Common myeloid progenitor, CD34-positive (primary cell): ENCODE results near the gene MS4A2.
"Not testable (repeated sequence)": the region's sequence is repeated elsewhere in the genome, so short reads cannot be mapped to it uniquely, and the experiment has no call there.

Source experiments
- CTCF ChIA-PET: fragments of 350-600 bp; sonication (Branson Sonifier 250); formaldehyde crosslinking; loops from one replicate; lab custom pipeline; 2021; ENCODE audit warnings: antibody characterized with exemption; lab: Charles Lee
- POLR2A ChIA-PET: fragments of 350-600 bp; sonication (Branson Sonifier 250); formaldehyde crosslinking; loops from one replicate; lab custom pipeline; 2021; ENCODE audit warnings: antibody characterized with exemption; lab: Charles Lee
- DNase-seq, 3 donors: peaks; one replicate each; pipeline versions ENCODE4 v3.0.0 to v3.0.0-alpha.2; 2013
- H3K27ac ChIP-seq, 2 experiments: 1 replicate in 1 of 2; 2 replicates in 1 of 2; pipeline ENCODE4 v1.7.0; 2013; ENCODE audit warnings: inconsistent platforms in 2 of 2, low read length in 2 of 2, mild to moderate bottlenecking in 2 of 2, low read depth in 1 of 2, moderate library complexity in 1 of 2; ENCODE audit not compliant: severe bottlenecking in 2 of 2, insufficient read depth in 1 of 2, poor library complexity in 1 of 2
- H3K27me3 ChIP-seq, 5 experiments: replicated peaks in 2 of 5; 1 replicate in 3 of 5; 2 replicates in 2 of 5; pipeline versions ENCODE4 v1.6.1 to v1.7.0; 2013; ENCODE audit warnings: low read length in 4 of 5, mild to moderate bottlenecking in 2 of 5, moderate library complexity in 2 of 5, inconsistent platforms in 1 of 5; ENCODE audit not compliant: insufficient read depth in 5 of 5, control insufficient read depth in 4 of 5
- H3K36me3 ChIP-seq, 4 experiments: 1 replicate in 2 of 4; 2 replicates in 2 of 4; pipeline versions ENCODE4 v1.6.1 to v1.7.0; 2013; ENCODE audit warnings: low read length in 3 of 4, control low read depth in 1 of 4, mild to moderate bottlenecking in 1 of 4; ENCODE audit not compliant: control insufficient read depth in 4 of 4, insufficient read depth in 4 of 4
- H3K4me1 ChIP-seq, 4 experiments: 1 replicate in 3 of 4; 2 replicates in 1 of 4; pipeline versions ENCODE4 v1.6.1 to v1.7.1; 2013; ENCODE audit warnings: low read length in 3 of 4, mild to moderate bottlenecking in 3 of 4, control low read depth in 1 of 4, inconsistent platforms in 1 of 4, moderate library complexity in 1 of 4; ENCODE audit not compliant: control insufficient read depth in 4 of 4, insufficient read depth in 4 of 4; ENCODE audit errors: control extremely low read depth in 1 of 4
- H3K4me3 ChIP-seq, 7 experiments: 1 replicate in 4 of 7; 2 replicates in 3 of 7; pipeline versions ENCODE4 v1.5.1 to v1.7.0; 2013; ENCODE audit warnings: mild to moderate bottlenecking in 7 of 7, low read length in 6 of 7, moderate library complexity in 6 of 7, inconsistent platforms in 2 of 7, low read depth in 2 of 7, control low read depth in 1 of 7; ENCODE audit not compliant: insufficient read depth in 4 of 7, control insufficient read depth in 1 of 7; ENCODE audit errors: extremely low read depth in 1 of 7
- H3K9me3 ChIP-seq, 5 experiments: 1 replicate in 4 of 5; 2 replicates in 1 of 5; pipeline versions ENCODE4 v1.6.1 to v1.7.1; 2013; ENCODE audit warnings: low read length in 4 of 5, mild to moderate bottlenecking in 2 of 5, inconsistent platforms in 1 of 5, low read depth in 1 of 5, moderate library complexity in 1 of 5; ENCODE audit not compliant: control insufficient read depth in 4 of 5, insufficient read depth in 2 of 5; ENCODE audit errors: control extremely low read depth in 1 of 5
- WGBS: methylation state at CpG from one replicate; pipeline ENCODE4 v1.1.5; 2013; ENCODE audit not compliant: insufficient coverage; 5-methylcytosine and 5-hydroxymethylcytosine counted together

MS4A2 gene

GRCh38 chr11:60100516-60100915 lies 12.1 kb downstream of the MS4A2 start:
- Histone ChIP-seq H3K9me3 (no peaks in the 10 kb centered on the region), H3K27ac (peak overlapping the region in 1 of 2 experiments; percentile 9), H3K27me3 (no peaks in the 10 kb centered on the region), H3K4me1 (peaks cover 0 to 26% (median 8%) of the 10 kb centered on the region in 4 experiments), H3K36me3 (no peaks in the 10 kb centered on the region), H3K4me3 (peak overlapping the region in 1 of 7 experiments; percentile 41)
- no CpG with 5 or more reads among the region's 1 CpG for WGBS
- CTCF ChIA-PET, result no interaction called here
- POLR2A ChIA-PET, result no interaction called here
- peak; percentile 31 to 64 (median 40) for DNase-seq

- H3K9me3 ChIP-seq, H3K27me3 ChIP-seq, CTCF ChIA-PET, H3K36me3 ChIP-seq, POLR2A ChIA-PET: not testable (repeated sequence)
- peak overlapping the region in 2 of 7 experiments; percentile 28 to 39 for H3K4me3 ChIP-seq
- WGBS, result 27% methylated on average over 5 of the region's 11 CpGs
- peak in 2 of 3 donors; percentile 16 to 49 for DNase-seq
- peak overlapping the region in 1 of 2 experiments; percentile 54 for H3K27ac ChIP-seq
- H3K4me1 ChIP-seq, result peaks cover 0 to 26% (median 8%) of the 10 kb centered on the region in 4 experiments
Measured at GRCh38 chr11:60101368-60101767, 12.9 kb downstream of the MS4A2 start.

GRCh38 chr11:60104471-60105115 lies 16.1 kb downstream of the MS4A2 start:
- H3K27me3 ChIP-seq, H3K9me3 ChIP-seq, H3K27ac ChIP-seq, H3K36me3 ChIP-seq, H3K4me3 ChIP-seq: not testable (repeated sequence)
- POLR2A ChIA-PET, result interaction anchor here (0.6 kb wide), 1 partner anchor 11 kb away, joined by 6 read pairs; no protein-coding TSS in a partner anchor
- WGBS, result 70% methylated on average over 5 of the region's 8 CpGs
- peak in 2 of 3 donors; percentile 56 to 70 for DNase-seq
- CTCF ChIA-PET, result interaction anchor here (1.2 kb wide), 1 partner anchor 77 kb away, joined by 3 read pairs; no protein-coding TSS in a partner anchor
- peaks cover 0 to 25% (median 8%) of the 10 kb centered on the region in 4 experiments for H3K4me1 ChIP-seq

DNA sequence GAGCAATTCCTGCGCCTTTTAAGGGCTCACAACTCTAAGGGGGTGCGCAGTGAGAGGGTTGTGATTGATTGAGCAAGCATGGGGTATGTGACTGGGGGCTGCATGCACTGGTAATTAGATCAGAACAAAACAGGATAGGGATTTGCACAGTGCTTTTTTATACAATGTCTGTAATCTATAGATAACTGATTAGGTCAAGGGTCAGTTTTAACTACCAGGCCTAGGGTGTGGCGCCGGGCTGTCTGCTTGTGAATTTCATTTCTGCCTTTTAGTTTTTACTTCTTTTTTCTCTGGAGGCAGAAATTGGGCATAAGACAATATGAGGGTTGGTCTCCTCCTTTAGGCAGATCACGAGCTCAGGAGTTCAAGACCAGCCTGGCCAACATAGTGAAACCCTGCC lies 20.2 kb downstream of the MS4A2 start:
- H3K36me3 ChIP-seq, H3K27ac ChIP-seq, POLR2A ChIA-PET, DNase-seq, H3K27me3 ChIP-seq, H3K4me1 ChIP-seq, H3K9me3 ChIP-seq, CTCF ChIA-PET, H3K4me3 ChIP-seq: not testable (repeated sequence)
- 94% methylated on average over 2 of the region's 5 CpGs for WGBS

- ChIA-PET CTCF (no interaction called here), POLR2A (no interaction called here)
- Histone ChIP-seq H3K9me3 (no peaks in the 10 kb centered on the region), H3K36me3 (no peaks in the 10 kb centered on the region), H3K27ac (no peak overlapping the region), H3K27me3 (no peaks in the 10 kb centered on the region), H3K4me3 (no peak overlapping the region), H3K4me1 (no peaks in the 10 kb centered on the region)
- 92% methylated on average over 2 of the region's 2 CpGs for WGBS
- no peak for DNase-seq
Measured at GRCh38 chr11:60111793-60112192, 23.3 kb downstream of the MS4A2 start.

- H3K27ac ChIP-seq, result no peak overlapping the region
- H3K27me3 ChIP-seq, result no peaks in the 10 kb centered on the region
- no peak overlapping the region for H3K4me3 ChIP-seq
- H3K4me1 ChIP-seq, result no peaks in the 10 kb centered on the region
- H3K9me3 ChIP-seq, result peaks cover 0 to 3% (median 0%) of the 10 kb centered on the region in 5 experiments
- POLR2A ChIA-PET, result no interaction called here
- DNase-seq, result no peak
- CTCF ChIA-PET, result interaction anchor here (1.1 kb wide), 1 partner anchor 156 kb away, joined by 3 read pairs; no protein-coding TSS in a partner anchor
- no peaks in the 10 kb centered on the region for H3K36me3 ChIP-seq
Measured at GRCh38 chr11:60116996-60117790, 28.7 kb downstream of the MS4A2 start.

GRCh38 chr11:60118338-60118737 lies 29.9 kb downstream of the MS4A2 start:
- POLR2A ChIA-PET, result no interaction called here
- CTCF ChIA-PET, result interaction anchor here (1.4 kb wide), 1 partner anchor 133 kb away, joined by 5 read pairs; no protein-coding TSS in a partner anchor
- WGBS, result no CpG with 5 or more reads among the region's 2 CpGs
- DNase-seq, result no peak
- Histone ChIP-seq H3K4me3 (no peak overlapping the region), H3K9me3 (peaks cover 0 to 3% (median 0%) of the 10 kb centered on the region in 5 experiments), H3K36me3 (no peaks in the 10 kb centered on the region), H3K4me1 (peaks cover 0 to under 1% (median under 1%) of the 10 kb centered on the region in 4 experiments), H3K27ac (no peak overlapping the region), H3K27me3 (no peaks in the 10 kb centered on the region)
